ENCODE measurements around the gene ST8SIA5.

DNA sequence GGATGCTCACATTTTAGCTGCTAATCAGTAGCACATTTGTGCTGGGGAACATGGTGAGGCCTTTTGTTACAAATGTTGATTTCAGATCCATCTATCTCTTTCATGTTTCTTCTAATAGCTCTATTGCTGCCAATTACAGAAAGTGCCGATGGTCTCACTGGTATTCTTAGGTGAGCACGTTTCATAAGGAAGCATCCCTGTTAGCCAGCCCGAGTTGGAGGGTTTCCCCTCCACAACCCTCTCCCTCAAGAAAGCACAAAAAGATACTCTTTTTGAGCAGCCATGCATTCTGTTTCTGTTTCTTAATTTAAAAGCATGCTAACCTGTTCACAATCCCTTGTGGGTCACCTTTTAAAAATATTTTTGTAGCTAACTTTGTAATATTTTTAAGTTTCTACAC lies 30.8 kb upstream of the ST8SIA5 start:
- no peak for TF ChIP-seq FOXK2 (IDR thresholded peaks at IDR 0.05)
- TF ChIP-seq, protein P1, sequence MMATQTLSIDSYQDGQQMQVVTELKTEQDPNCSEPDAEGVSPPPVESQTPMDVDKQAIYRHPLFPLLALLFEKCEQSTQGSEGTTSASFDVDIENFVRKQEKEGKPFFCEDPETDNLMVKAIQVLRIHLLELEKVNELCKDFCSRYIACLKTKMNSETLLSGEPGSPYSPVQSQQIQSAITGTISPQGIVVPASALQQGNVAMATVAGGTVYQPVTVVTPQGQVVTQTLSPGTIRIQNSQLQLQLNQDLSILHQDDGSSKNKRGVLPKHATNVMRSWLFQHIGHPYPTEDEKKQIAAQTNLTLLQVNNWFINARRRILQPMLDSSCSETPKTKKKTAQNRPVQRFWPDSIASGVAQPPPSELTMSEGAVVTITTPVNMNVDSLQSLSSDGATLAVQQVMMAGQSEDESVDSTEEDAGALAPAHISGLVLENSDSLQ (IDR thresholded peaks at IDR 0.05): no peak
- no peak for TF ChIP-seq BHLHE40 (IDR thresholded peaks at IDR 0.05; ENCODE audit: borderline replicate concordance)
- no peak for TF ChIP-seq CTBP1 (IDR thresholded peaks at IDR 0.05; ENCODE audit: borderline replicate concordance)
- TF ChIP-seq SP1 (IDR thresholded peaks at IDR 0.05): no peak
- no peak for TF ChIP-seq LEF1 (IDR thresholded peaks at IDR 0.05; ENCODE audit: borderline replicate concordance)
- TF ChIP-seq FOXA1 (IDR thresholded peaks at IDR 0.05): no peak
- TF ChIP-seq ELF4 (IDR thresholded peaks at IDR 0.05): no peak
- no peak for TF ChIP-seq FOXM1 (IDR thresholded peaks at IDR 0.05; ENCODE audit: borderline replicate concordance)
- TF ChIP-seq SUZ12 (IDR thresholded peaks at IDR 0.05): no peak
